NCI-H524 (cell line): ENCODE measurements around the gene ACOD1.
A peak's percentile ranks its signal among the peaks of the same experiment; 100 is the strongest.
"Not testable (repeated sequence)": the region's sequence is repeated elsewhere in the genome, so short reads cannot be mapped to it uniquely, and the experiment has no call there.

ENCODE experiments used
- DNase-seq, 2 experiments: peaks; one replicate each; lab custom pipeline; 2025; lab: John Stamatoyannopoulos, UW

The ACOD1 gene

GRCh38 chr13:76948149-76948548 is at the start of gene ACOD1:
ACOD1 (plus strand) TSS chr13:76948511; CDS start chr13:76948559, 48 bp downstream.
- DNase-seq: no peak

GRCh38 chr13:76899066-76899465 is 49.2 kb upstream of the ACOD1 start:
- not testable (repeated sequence) for DNase-seq

GRCh38 chr13:76903544-76904162 is 44.7 kb upstream of the ACOD1 start:
- peak in 1 of 2 experiments; percentile 77 for DNase-seq

- no peak for DNase-seq
Measured at GRCh38 chr13:76904507-76904906, 43.8 kb upstream of the ACOD1 start.

GRCh38 chr13:76912476-76912875 is 35.8 kb upstream of the ACOD1 start:
- DNase-seq: no peak

GRCh38 chr13:76913898-76914297 is 34.4 kb upstream of the ACOD1 start:
- no peak for DNase-seq

- no peak for DNase-seq
Measured at GRCh38 chr13:76917095-76917494, 31.2 kb upstream of the ACOD1 start.

- not testable (repeated sequence) for DNase-seq
Measured at GRCh38 chr13:76917755-76918481, 30.4 kb upstream of the ACOD1 start.

- DNase-seq: no peak
Measured at GRCh38 chr13:76921516-76921915, 26.8 kb upstream of the ACOD1 start.

GRCh38 chr13:76925115-76925514 is 23.2 kb upstream of the ACOD1 start:
- DNase-seq: no peak

GRCh38 chr13:76927955-76928354 is 20.4 kb upstream of the ACOD1 start:
- no peak for DNase-seq

GRCh38 chr13:76928456-76928855 is 19.9 kb upstream of the ACOD1 start:
- DNase-seq: no peak

- no peak for DNase-seq
Measured at GRCh38 chr13:76929320-76929719, 19.0 kb upstream of the ACOD1 start.

GRCh38 chr13:76929851-76930374 is 18.4 kb upstream of the ACOD1 start:
- no peak for DNase-seq

- DNase-seq: no peak
Measured at GRCh38 chr13:76932076-76932475, 16.2 kb upstream of the ACOD1 start.

GRCh38 chr13:76934671-76935070 is 13.6 kb upstream of the ACOD1 start:
- DNase-seq: peak in 1 of 2 experiments; percentile 1

- DNase-seq: no peak
Measured at GRCh38 chr13:76936763-76937162, 11.5 kb upstream of the ACOD1 start.

GRCh38 chr13:76937281-76937820 is 11.0 kb upstream of the ACOD1 start:
- DNase-seq: no peak

GRCh38 chr13:76939215-76939614 is 9.1 kb upstream of the ACOD1 start:
- DNase-seq: no peak

GRCh38 chr13:76942363-76942762 is 5.9 kb upstream of the ACOD1 start:
- DNase-seq: no peak

- no peak for DNase-seq
Measured at GRCh38 chr13:76943646-76944045, 4.7 kb upstream of the ACOD1 start.

- DNase-seq: no peak
Measured at GRCh38 chr13:76944456-76944855, 3.9 kb upstream of the ACOD1 start.

GRCh38 chr13:76950101-76950500 is 1.8 kb downstream of the ACOD1 start:
- DNase-seq: no peak
